ENCODE measurements around the gene APOF. TPM values are rescaled to one million over a fixed set of nuclear protein-coding genes. Genes with fewer than 3 reads are reported as not detected.

APOF gene
- total and polyA plus RNA-seq, 10 of the 15 experiments (the other 5 are each of a cell fraction or from before 2014, with no cell fraction given): 0.04 to 0.19 (median 0.11) TPM; not detected in 5

Small RNA genes within 50 kb of the gene (small RNA-seq; reads per million reads assigned to genes)
- not detected for gene RNU7-40P

Other genes starting within 250 kb of the APOF start
Only the 7 nearest of the 21 such genes appear.
- gene CS, start 62.5 kb downstream of the APOF start, total RNA-seq (2014; rRNA removed): 105 and 109 TPM in 2 replicates
- gene CS, start 62.5 kb downstream of the APOF start, total RNA-seq (2014; rRNA removed; fragmentation: Illumina TruSeq; extraction: Trizol): 111 and 119 TPM in 2 replicates
- 276 and 302 TPM in 2 replicates for gene CS, start 62.5 kb downstream of the APOF start, total RNA-seq (2021)
- gene CS, start 62.5 kb downstream of the APOF start, polyA plus RNA-seq (2011; rRNA removed): 71.2 and 159 TPM in 2 replicates
- 237 and 305 TPM in 2 replicates for gene CS, start 62.5 kb downstream of the APOF start, polyA plus RNA-seq (2014; fragmentation: Illumina TruSeq; extraction: Trizol)
- 100 to 1,000 TPM in 1 of 2 experiments, 10 to 100 TPM in 1; 64.9 to 104 TPM for gene CS, start 62.5 kb downstream of the APOF start, polyA plus RNA-seq (2014; fragmentation: Nextera tagmentation; extraction: Ambion mirVana)
- 115 and 140 TPM in 2 replicates for gene CS, start 62.5 kb downstream of the APOF start, polyA plus RNA-seq (2014; rRNA removed)
- gene CS, start 62.5 kb downstream of the APOF start, polyA plus RNA-seq (2016; fragmentation: Nextera tagmentation; extraction: Ambion mirVana): 100 to 1,000 TPM; 182 to 196 TPM
- 68.2 and 70.2 TPM in 2 replicates for gene CNPY2, start 46.9 kb downstream of the APOF start, total RNA-seq (2014; rRNA removed)
- 63.9 and 73.6 TPM in 2 replicates for gene CNPY2, start 46.9 kb downstream of the APOF start, total RNA-seq (2014; rRNA removed; fragmentation: Illumina TruSeq; extraction: Trizol)
- gene CNPY2, start 46.9 kb downstream of the APOF start, total RNA-seq (2021): 75.0 and 93.7 TPM in 2 replicates
- gene CNPY2, start 46.9 kb downstream of the APOF start, polyA plus RNA-seq (2011; rRNA removed): 125 and 131 TPM in 2 replicates
- 77.7 and 81.8 TPM in 2 replicates for gene CNPY2, start 46.9 kb downstream of the APOF start, polyA plus RNA-seq (2014; fragmentation: Illumina TruSeq; extraction: Trizol)
- gene CNPY2, start 46.9 kb downstream of the APOF start, polyA plus RNA-seq (2014; fragmentation: Nextera tagmentation; extraction: Ambion mirVana): 10 to 100 TPM; 25.0 to 50.3 TPM
- gene CNPY2, start 46.9 kb downstream of the APOF start, polyA plus RNA-seq (2014; rRNA removed): 91.8 and 101 TPM in 2 replicates
- 100 to 1,000 TPM; 264 to 276 TPM for gene CNPY2, start 46.9 kb downstream of the APOF start, polyA plus RNA-seq (2016; fragmentation: Nextera tagmentation; extraction: Ambion mirVana)
- gene PAN2, start 28.9 kb downstream of the APOF start, total RNA-seq (2014; rRNA removed): 33.7 and 36.4 TPM in 2 replicates
- 20.2 and 22.3 TPM in 2 replicates for gene PAN2, start 28.9 kb downstream of the APOF start, total RNA-seq (2014; rRNA removed; fragmentation: Illumina TruSeq; extraction: Trizol)
- gene PAN2, start 28.9 kb downstream of the APOF start, total RNA-seq (2021): 41.2 and 41.7 TPM in 2 replicates
- gene PAN2, start 28.9 kb downstream of the APOF start, polyA plus RNA-seq (2011; rRNA removed): 61.8 and 64.5 TPM in 2 replicates
- 37.0 and 46.7 TPM in 2 replicates for gene PAN2, start 28.9 kb downstream of the APOF start, polyA plus RNA-seq (2014; fragmentation: Illumina TruSeq; extraction: Trizol)
- gene PAN2, start 28.9 kb downstream of the APOF start, polyA plus RNA-seq (2014; fragmentation: Nextera tagmentation; extraction: Ambion mirVana): 10 to 100 TPM; 14.4 to 14.5 TPM
- gene PAN2, start 28.9 kb downstream of the APOF start, polyA plus RNA-seq (2014; rRNA removed): 41.5 and 42.4 TPM in 2 replicates
- gene PAN2, start 28.9 kb downstream of the APOF start, polyA plus RNA-seq (2016; fragmentation: Nextera tagmentation; extraction: Ambion mirVana): 10 to 100 TPM; 25.9 to 33.4 TPM
- gene IL23A, start 24.0 kb downstream of the APOF start, total RNA-seq (2014; rRNA removed): 4.2 and 5.7 TPM in 2 replicates
- gene IL23A, start 24.0 kb downstream of the APOF start, total RNA-seq (2014; rRNA removed; fragmentation: Illumina TruSeq; extraction: Trizol): 4.7 and 5.6 TPM in 2 replicates
- 4.3 and 4.7 TPM in 2 replicates for gene IL23A, start 24.0 kb downstream of the APOF start, total RNA-seq (2021)
- 3.3 and 4.0 TPM in 2 replicates for gene IL23A, start 24.0 kb downstream of the APOF start, polyA plus RNA-seq (2011; rRNA removed)
- gene IL23A, start 24.0 kb downstream of the APOF start, polyA plus RNA-seq (2014; fragmentation: Illumina TruSeq; extraction: Trizol): 1.6 and 5.7 TPM in 2 replicates
- 10 to 100 TPM in 1 of 2 experiments, 1 to 10 TPM in 1; 7.7 to 11.1 TPM for gene IL23A, start 24.0 kb downstream of the APOF start, polyA plus RNA-seq (2014; fragmentation: Nextera tagmentation; extraction: Ambion mirVana)
- gene IL23A, start 24.0 kb downstream of the APOF start, polyA plus RNA-seq (2014; rRNA removed): 9.9 and 10.8 TPM in 2 replicates
- 1 to 10 TPM; 4.4 to 5.6 TPM for gene IL23A, start 24.0 kb downstream of the APOF start, polyA plus RNA-seq (2016; fragmentation: Nextera tagmentation; extraction: Ambion mirVana)
- 101 and 114 TPM in 2 replicates for gene STAT2, start 2.8 kb downstream of the APOF start, total RNA-seq (2014; rRNA removed)
- 66.4 and 69.3 TPM in 2 replicates for gene STAT2, start 2.8 kb downstream of the APOF start, total RNA-seq (2014; rRNA removed; fragmentation: Illumina TruSeq; extraction: Trizol)
- gene STAT2, start 2.8 kb downstream of the APOF start, total RNA-seq (2021): 93.7 and 97.9 TPM in 2 replicates
- 91.5 and 106 TPM in 2 replicates for gene STAT2, start 2.8 kb downstream of the APOF start, polyA plus RNA-seq (2011; rRNA removed)
- gene STAT2, start 2.8 kb downstream of the APOF start, polyA plus RNA-seq (2014; fragmentation: Illumina TruSeq; extraction: Trizol): 74.9 and 91.9 TPM in 2 replicates
- gene STAT2, start 2.8 kb downstream of the APOF start, polyA plus RNA-seq (2014; fragmentation: Nextera tagmentation; extraction: Ambion mirVana): 10 to 100 TPM; 16.9 to 23.5 TPM
- gene STAT2, start 2.8 kb downstream of the APOF start, polyA plus RNA-seq (2014; rRNA removed): 90.4 and 94.4 TPM in 2 replicates
- gene STAT2, start 2.8 kb downstream of the APOF start, polyA plus RNA-seq (2016; fragmentation: Nextera tagmentation; extraction: Ambion mirVana): 10 to 100 TPM; 76.5 to 79.2 TPM
- gene TIMELESS, start 86.6 kb upstream of the APOF start, total RNA-seq (2014; rRNA removed): 34.3 and 36.4 TPM in 2 replicates
- 20.2 and 21.2 TPM in 2 replicates for gene TIMELESS, start 86.6 kb upstream of the APOF start, total RNA-seq (2014; rRNA removed; fragmentation: Illumina TruSeq; extraction: Trizol)
- 42.0 and 45.9 TPM in 2 replicates for gene TIMELESS, start 86.6 kb upstream of the APOF start, total RNA-seq (2021)
- 4.7 and 5.8 TPM in 2 replicates for gene TIMELESS, start 86.6 kb upstream of the APOF start, polyA plus RNA-seq (2011; rRNA removed)
- 34.2 and 41.1 TPM in 2 replicates for gene TIMELESS, start 86.6 kb upstream of the APOF start, polyA plus RNA-seq (2014; fragmentation: Illumina TruSeq; extraction: Trizol)
- 10 to 100 TPM; 10.4 to 20.5 TPM for gene TIMELESS, start 86.6 kb upstream of the APOF start, polyA plus RNA-seq (2014; fragmentation: Nextera tagmentation; extraction: Ambion mirVana)
- gene TIMELESS, start 86.6 kb upstream of the APOF start, polyA plus RNA-seq (2014; rRNA removed): 27.1 and 27.7 TPM in 2 replicates
- gene TIMELESS, start 86.6 kb upstream of the APOF start, polyA plus RNA-seq (2016; fragmentation: Nextera tagmentation; extraction: Ambion mirVana): 10 to 100 TPM; 53.5 to 57.8 TPM
- gene MIP, start 91.8 kb upstream of the APOF start, total RNA-seq (2014; rRNA removed): 0.05 TPM in 1 of 2 replicates, not detected in the other
- not detected in 2 replicates for gene MIP, start 91.8 kb upstream of the APOF start, total RNA-seq (2014; rRNA removed; fragmentation: Illumina TruSeq; extraction: Trizol)
- 0.15 TPM in 1 of 2 replicates, not detected in the other for gene MIP, start 91.8 kb upstream of the APOF start, total RNA-seq (2021)
- 0.04 TPM in 1 of 2 replicates, not detected in the other for gene MIP, start 91.8 kb upstream of the APOF start, polyA plus RNA-seq (2011; rRNA removed)
- gene MIP, start 91.8 kb upstream of the APOF start, polyA plus RNA-seq (2014; fragmentation: Illumina TruSeq; extraction: Trizol): 0.07 TPM in 1 of 2 replicates, not detected in the other
- under 1 TPM; 0.11 TPM for gene MIP, start 91.8 kb upstream of the APOF start, polyA plus RNA-seq (2014; fragmentation: Nextera tagmentation; extraction: Ambion mirVana)
- gene MIP, start 91.8 kb upstream of the APOF start, polyA plus RNA-seq (2014; rRNA removed): not detected in 2 replicates
- under 1 TPM; 0.15 to 0.18 TPM for gene MIP, start 91.8 kb upstream of the APOF start, polyA plus RNA-seq (2016; fragmentation: Nextera tagmentation; extraction: Ambion mirVana)